ENCODE data around the gene GJA9. TPM values are rescaled to one million over a fixed set of nuclear protein-coding genes. Genes with fewer than 3 reads are reported as not detected.

The GJA9 gene
- total RNA-seq, 1 experiment from 2014 or later, result 0.10 TPM

- POLR2A ChIA-PET, result no interaction called here
- H3K36me3 ChIP-seq (ENCODE audit: control insufficient read depth, insufficient read depth, low read length), result no peaks in the 10 kb centered on the region
- TF ChIP-seq REST (IDR thresholded peaks at IDR 0.05; ENCODE audit: insufficient read depth in 1 of 2, low read depth in 2 of 2, low read length in 1 of 2) (no peak), SIN3A (IDR thresholded peaks at IDR 0.05; ENCODE audit: borderline replicate concordance, insufficient read depth, low read depth, low read length) (no peak), POLR2AphosphoS5 (IDR thresholded peaks at IDR 0.05; ENCODE audit: low read depth, low read length) (no peak), CTCF (IDR thresholded peaks at IDR 0.05) (no peak), TCF7L2 (IDR thresholded peaks at IDR 0.05; ENCODE audit: low read depth, low read length) (no peak)
- DNase-seq (ENCODE audit: low read depth, low spot score) (no peak), ATAC-seq (no peak)
- no peak overlapping the region for H3K27ac ChIP-seq (ENCODE audit: low read length)
- in situ Hi-C loops (cut with HindIII; ENCODE audit: low pct_unique_long_range_greater_than_20kb, low sequenced_read_pairs), result no loop called here
- CTCF ChIA-PET, result no interaction called here
- intact Hi-C loops (cut with micrococcal nuclease; ENCODE audit: unreplicated experiment), result no loop called here
- H3K4me3 ChIP-seq (ENCODE audit: low read depth in 2 of 2, low read length in 2 of 2), result no peak overlapping the region
- H3K4me1 ChIP-seq (ENCODE audit: control insufficient read depth, insufficient read depth, low read length), result no peaks in the 10 kb centered on the region
- no TSS peak for BruUV-seq (replicated peaks)
- H3K9me3 ChIP-seq (ENCODE audit: control insufficient read depth, insufficient read depth, low read depth, low read length), result no peaks in the 10 kb centered on the region
- H3K27me3 ChIP-seq (ENCODE audit: control insufficient read depth, insufficient read depth, low read length), result no peaks in the 10 kb centered on the region
These were observed 8.2 kb upstream of the GJA9 start for GRCh38 chr1:38889589-38889988.

GRCh38 chr1:38888423-38889333, 7.3 kb upstream of the GJA9 start:
- no peak for DNase-seq (ENCODE audit: low read depth, low spot score)
- BruUV-seq (replicated peaks), result no TSS peak
- TF ChIP-seq TCF7L2 (IDR thresholded peaks at IDR 0.05; ENCODE audit: low read depth, low read length) (no peak), POLR2AphosphoS5 (IDR thresholded peaks at IDR 0.05; ENCODE audit: low read depth, low read length) (no peak), SIN3A (IDR thresholded peaks at IDR 0.05; ENCODE audit: borderline replicate concordance, insufficient read depth, low read depth, low read length) (no peak), REST (IDR thresholded peaks at IDR 0.05; ENCODE audit: insufficient read depth in 1 of 2, low read depth in 2 of 2, low read length in 1 of 2) (no peak), CTCF (IDR thresholded peaks at IDR 0.05) (no peak)
- H3K27ac ChIP-seq (ENCODE audit: low read length), result no peak overlapping the region
- H3K36me3 ChIP-seq (ENCODE audit: control insufficient read depth, insufficient read depth, low read length), result no peaks in the 10 kb centered on the region
- no peak for ATAC-seq
- no peaks in the 10 kb centered on the region for H3K9me3 ChIP-seq (ENCODE audit: control insufficient read depth, insufficient read depth, low read depth, low read length)
- POLR2A ChIA-PET, result interaction anchor here (0.6 kb wide), 1 partner anchor 443 kb away, joined by 10 read pairs; no protein-coding TSS in a partner anchor
- intact Hi-C loops (cut with micrococcal nuclease; ENCODE audit: unreplicated experiment) (no loop called here), in situ Hi-C loops (cut with HindIII; ENCODE audit: low pct_unique_long_range_greater_than_20kb, low sequenced_read_pairs) (no loop called here)
- CTCF ChIA-PET, result no interaction called here
- H3K4me1 ChIP-seq (ENCODE audit: control insufficient read depth, insufficient read depth, low read length), result no peaks in the 10 kb centered on the region
- no peaks in the 10 kb centered on the region for H3K27me3 ChIP-seq (ENCODE audit: control insufficient read depth, insufficient read depth, low read length)
- no peak overlapping the region for H3K4me3 ChIP-seq (ENCODE audit: low read depth in 2 of 2, low read length in 2 of 2)

Measured in Panc1 (cell line).